Measurements from ENCODE around the gene FOXL2. TPM values are rescaled to one million over a fixed set of nuclear protein-coding genes. Genes with fewer than 3 reads are reported as not detected.

Gene FOXL2
- total and polyA plus RNA-seq, 2 of the 13 experiments (the other 11 are each of a cell fraction or from before 2014, with no cell fraction given) = not detected

DNA sequence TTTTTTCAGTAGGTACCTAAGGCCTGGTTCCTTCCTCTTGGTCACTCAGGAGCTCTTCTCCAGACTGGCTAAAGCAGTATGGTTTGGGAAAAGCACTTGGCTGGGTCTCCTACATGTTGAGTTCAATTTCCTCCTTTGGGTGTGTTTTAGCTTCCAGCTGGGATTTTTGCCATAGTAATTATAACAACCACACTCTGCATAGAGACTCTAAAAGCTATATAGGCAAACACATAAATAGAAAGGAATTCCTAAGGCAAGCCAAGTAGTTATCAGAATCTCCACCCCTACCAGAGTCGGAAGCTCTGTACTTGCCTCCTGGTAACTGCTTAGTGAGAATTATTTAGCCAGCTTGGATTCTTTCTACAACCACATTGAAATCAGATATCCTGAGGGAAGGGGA lies 48.6 kb downstream of the FOXL2 start:
- POLR2A ChIA-PET = interaction anchor here (0.7 kb wide), 1 partner anchor 17 kb away, joined by 3 read pairs; no protein-coding TSS in a partner anchor
- Histone ChIP-seq H3K27ac (ENCODE audit: extremely low read length, insufficient read depth, low read length) (no peak overlapping the region), H3K9ac (ENCODE audit: insufficient read depth, low read depth, low read length) (no peak overlapping the region), H4K20me1 (ENCODE audit: insufficient read depth, low read length) (no peaks in the 10 kb centered on the region), H3K79me2 (ENCODE audit: insufficient read depth, low read length) (no peaks in the 10 kb centered on the region), H3K36me3 (replicated peaks in 1 of 2; ENCODE audit: control insufficient read depth in 1 of 2, insufficient read depth in 2 of 2, low read length in 2 of 2) (no peaks in the 10 kb centered on the region), H3K4me1 (ENCODE audit: insufficient read depth, low read length) (no peaks in the 10 kb centered on the region), H3K4me3 (replicated peaks in 1 of 3; ENCODE audit: insufficient read depth in 1 of 3, low read depth in 2 of 3, low read length in 3 of 3) (no peak overlapping the region), H2AFZ (ENCODE audit: low read length) (no peak overlapping the region), H3K4me2 (ENCODE audit: low read depth, low read length) (no peak overlapping the region), H3K27me3 (ENCODE audit: control insufficient read depth in 1 of 2, insufficient read depth in 2 of 2, low read length in 2 of 2) (no peaks in the 10 kb centered on the region; a peak in 1 of 5 replicates), H3K9me3 (ENCODE audit: low read length) (no peaks in the 10 kb centered on the region)
- DNase-seq (ENCODE audit: low spot score) = no peak
- FAIRE-seq = no peak
- TF ChIP-seq, protein P1, sequence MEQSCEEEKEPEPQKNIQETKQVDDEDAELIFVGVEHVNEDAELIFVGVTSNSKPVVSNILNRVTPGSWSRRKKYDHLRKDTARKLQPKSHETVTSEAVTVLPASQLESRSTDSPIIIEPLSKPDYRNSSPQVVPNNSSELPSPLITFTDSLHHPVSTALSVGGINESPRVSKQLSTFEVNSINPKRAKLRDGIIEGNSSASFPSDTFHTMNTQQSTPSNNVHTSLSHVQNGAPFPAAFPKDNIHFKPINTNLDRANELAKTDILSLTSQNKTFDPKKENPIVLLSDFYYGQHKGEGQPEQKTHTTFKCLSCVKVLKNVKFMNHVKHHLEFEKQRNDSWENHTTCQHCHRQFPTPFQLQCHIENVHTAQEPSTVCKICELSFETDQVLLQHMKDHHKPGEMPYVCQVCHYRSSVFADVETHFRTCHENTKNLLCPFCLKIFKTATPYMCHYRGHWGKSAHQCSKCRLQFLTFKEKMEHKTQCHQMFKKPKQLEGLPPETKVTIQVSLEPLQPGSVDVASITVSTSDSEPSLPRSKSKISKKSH (CRISPR knock-in tag; IDR thresholded peaks at IDR 0.05; ENCODE audit: borderline replicate concordance) = no peak
- TF ChIP-seq BORCS8-MEF2B (CRISPR knock-in tag; IDR thresholded peaks at IDR 0.05) = no peak
- TF ChIP-seq ZNF333 (CRISPR knock-in tag; IDR thresholded peaks at IDR 0.05; ENCODE audit: borderline replicate concordance) = no peak
- TF ChIP-seq PHF21A (CRISPR knock-in tag; IDR thresholded peaks at IDR 0.05) = no peak
- TF ChIP-seq THAP9 (CRISPR knock-in tag; IDR thresholded peaks at IDR 0.05; ENCODE audit: borderline replicate concordance) = no peak
- no peak for TF ChIP-seq ZNF274 (CRISPR knock-in tag; IDR thresholded peaks at IDR 0.05)
- TF ChIP-seq, protein P2, sequence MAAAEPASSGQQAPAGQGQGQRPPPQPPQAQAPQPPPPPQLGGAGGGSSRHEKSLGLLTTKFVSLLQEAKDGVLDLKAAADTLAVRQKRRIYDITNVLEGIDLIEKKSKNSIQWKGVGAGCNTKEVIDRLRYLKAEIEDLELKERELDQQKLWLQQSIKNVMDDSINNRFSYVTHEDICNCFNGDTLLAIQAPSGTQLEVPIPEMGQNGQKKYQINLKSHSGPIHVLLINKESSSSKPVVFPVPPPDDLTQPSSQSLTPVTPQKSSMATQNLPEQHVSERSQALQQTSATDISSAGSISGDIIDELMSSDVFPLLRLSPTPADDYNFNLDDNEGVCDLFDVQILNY (CRISPR knock-in tag; conservative IDR thresholded peaks at IDR 0.05) = no peak
- TF ChIP-seq, protein P3, sequence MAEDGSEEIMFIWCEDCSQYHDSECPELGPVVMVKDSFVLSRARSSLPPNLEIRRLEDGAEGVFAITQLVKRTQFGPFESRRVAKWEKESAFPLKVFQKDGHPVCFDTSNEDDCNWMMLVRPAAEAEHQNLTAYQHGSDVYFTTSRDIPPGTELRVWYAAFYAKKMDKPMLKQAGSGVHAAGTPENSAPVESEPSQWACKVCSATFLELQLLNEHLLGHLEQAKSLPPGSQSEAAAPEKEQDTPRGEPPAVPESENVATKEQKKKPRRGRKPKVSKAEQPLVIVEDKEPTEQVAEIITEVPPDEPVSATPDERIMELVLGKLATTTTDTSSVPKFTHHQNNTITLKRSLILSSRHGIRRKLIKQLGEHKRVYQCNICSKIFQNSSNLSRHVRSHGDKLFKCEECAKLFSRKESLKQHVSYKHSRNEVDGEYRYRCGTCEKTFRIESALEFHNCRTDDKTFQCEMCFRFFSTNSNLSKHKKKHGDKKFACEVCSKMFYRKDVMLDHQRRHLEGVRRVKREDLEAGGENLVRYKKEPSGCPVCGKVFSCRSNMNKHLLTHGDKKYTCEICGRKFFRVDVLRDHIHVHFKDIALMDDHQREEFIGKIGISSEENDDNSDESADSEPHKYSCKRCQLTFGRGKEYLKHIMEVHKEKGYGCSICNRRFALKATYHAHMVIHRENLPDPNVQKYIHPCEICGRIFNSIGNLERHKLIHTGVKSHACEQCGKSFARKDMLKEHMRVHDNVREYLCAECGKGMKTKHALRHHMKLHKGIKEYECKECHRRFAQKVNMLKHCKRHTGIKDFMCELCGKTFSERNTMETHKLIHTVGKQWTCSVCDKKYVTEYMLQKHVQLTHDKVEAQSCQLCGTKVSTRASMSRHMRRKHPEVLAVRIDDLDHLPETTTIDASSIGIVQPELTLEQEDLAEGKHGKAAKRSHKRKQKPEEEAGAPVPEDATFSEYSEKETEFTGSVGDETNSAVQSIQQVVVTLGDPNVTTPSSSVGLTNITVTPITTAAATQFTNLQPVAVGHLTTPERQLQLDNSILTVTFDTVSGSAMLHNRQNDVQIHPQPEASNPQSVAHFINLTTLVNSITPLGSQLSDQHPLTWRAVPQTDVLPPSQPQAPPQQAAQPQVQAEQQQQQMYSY (CRISPR knock-in tag; IDR thresholded peaks at IDR 0.05) = no peak
- no peak for TF ChIP-seq ZNF282 (IDR thresholded peaks at IDR 0.05; ENCODE audit: partially characterized antibody)
- no peak for TF ChIP-seq ATAD3A (CRISPR knock-in tag; IDR thresholded peaks at IDR 0.05)
- intact Hi-C loops (cut with micrococcal nuclease; ENCODE audit: unreplicated experiment) (no loop called here), in situ Hi-C loops (cut with HindIII; ENCODE audit: extremely low pct_ligation_motif_present, low pct_unique_long_range_greater_than_20kb) (no loop called here)
- no TSS peak for BruUV-seq (replicated peaks)
- CTCF ChIA-PET (ENCODE audit: low intra/inter-chr PET ratio, low total read pairs) = no interaction called here
- 67% methylated on average over 1 of the region's 1 CpG for WGBS (ENCODE audit: low lambda C conversion rate)
- no peak for ATAC-seq
